GM18526 (cell line): Measurements from ENCODE around the gene GRM8.

Source experiments
- POLR2A ChIP-seq: IDR thresholded peaks from 3 replicates; pipeline ENCODE4 v1.6.1; 2011; ENCODE audit not compliant: insufficient read length; ENCODE audit errors: extremely low read depth

Gene GRM8

GRCh38 chr7:127251036-127251464, 1.7 kb downstream of the GRM8 start:
- no peak for TF ChIP-seq POLR2A

GRCh38 chr7:127250312-127251035, 2.3 kb downstream of the GRM8 start:
- TF ChIP-seq POLR2A, result no peak

- no peak for TF ChIP-seq POLR2A
Observed at GRCh38 chr7:127245607-127246006, 7.1 kb downstream of the GRM8 start.

GRCh38 chr7:127245002-127245401, 7.7 kb downstream of the GRM8 start:
- TF ChIP-seq POLR2A, result no peak

- no peak for TF ChIP-seq POLR2A
Observed at GRCh38 chr7:127239814-127240213, 12.9 kb downstream of the GRM8 start.

GRCh38 chr7:127233630-127234029, 19.1 kb downstream of the GRM8 start:
- TF ChIP-seq POLR2A, result no peak

GRCh38 chr7:127231415-127231814, 21.3 kb downstream of the GRM8 start:
- no peak for TF ChIP-seq POLR2A

GRCh38 chr7:127230192-127230925, 22.4 kb downstream of the GRM8 start:
- no peak for TF ChIP-seq POLR2A

GRCh38 chr7:127226685-127227374, 25.9 kb downstream of the GRM8 start:
- no peak for TF ChIP-seq POLR2A

GRCh38 chr7:127221731-127222130, 31.0 kb downstream of the GRM8 start:
- TF ChIP-seq POLR2A, result no peak

GRCh38 chr7:127214956-127215718, 37.6 kb downstream of the GRM8 start:
- no peak for TF ChIP-seq POLR2A

GRCh38 chr7:127209886-127210285, 42.9 kb downstream of the GRM8 start:
- no peak for TF ChIP-seq POLR2A

GRCh38 chr7:127208860-127209259, 43.9 kb downstream of the GRM8 start:
- TF ChIP-seq POLR2A, result no peak

GRCh38 chr7:127208351-127208750, 44.4 kb downstream of the GRM8 start:
- no peak for TF ChIP-seq POLR2A

- no peak for TF ChIP-seq POLR2A
Observed at GRCh38 chr7:127207806-127208205, 44.9 kb downstream of the GRM8 start.
